LNCaP clone FGC (cell line): ENCODE measurements around the gene NKAIN2.
A peak's percentile ranks its signal among the peaks of the same experiment; 100 is the strongest.
"Not testable (repeated sequence)": the region's sequence is repeated elsewhere in the genome, so short reads cannot be mapped to it uniquely, and the experiment has no call there.

ENCODE experiments used
- DNase-seq: peaks from one replicate; pipeline ENCODE4 v3.0.0-alpha.2; 2011; ENCODE audit warnings: low read depth
- H3K4me3 ChIP-seq: 2 replicates; pipeline ENCODE4 v1.5.1; 2011; ENCODE audit warnings: mild to moderate bottlenecking, low read depth, low read length, control low read depth
- TF ChIP-seq, protein P1 (sequence below): IDR thresholded peaks from 2 replicates; pipeline ENCODE4 v1.5.1; 2012; ENCODE audit warnings: mild to moderate bottlenecking; ENCODE audit not compliant: control insufficient read depth, insufficient read depth; ENCODE audit errors: extremely low read depth

The NKAIN2 gene

DNA sequence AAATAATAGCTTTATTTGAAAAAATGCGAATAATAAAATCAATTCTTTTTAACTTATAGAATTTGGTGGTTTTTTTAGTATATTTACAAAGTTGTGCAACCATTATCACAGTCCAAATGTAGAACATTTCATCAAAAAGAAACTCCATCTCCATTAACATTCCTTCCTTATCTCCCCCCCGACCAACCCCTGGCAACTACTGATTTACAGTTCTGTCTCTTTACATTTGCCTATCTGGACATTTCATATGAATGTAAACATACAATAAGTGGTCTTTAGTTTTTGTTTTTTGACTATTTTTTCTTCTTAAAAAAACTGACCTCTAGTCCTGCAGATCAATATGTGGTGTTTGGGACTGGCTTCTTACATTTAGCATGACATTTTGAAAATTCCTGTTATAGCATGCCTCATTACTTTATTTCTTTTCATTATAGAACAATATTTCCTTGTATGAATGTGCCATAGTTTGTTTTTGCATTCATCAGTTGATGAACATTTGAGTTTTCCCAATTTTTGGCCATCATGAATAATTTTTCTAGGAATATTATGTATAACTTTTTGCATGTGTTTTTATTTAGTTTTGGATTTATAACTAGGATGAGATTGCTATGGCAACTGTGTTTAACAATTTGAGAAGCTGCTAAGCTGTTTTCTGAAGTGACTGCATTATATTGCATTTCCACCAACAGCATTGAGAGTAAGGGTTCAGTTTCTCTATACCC, 344.7 kb downstream of the NKAIN2 start:
- no peak overlapping the region for H3K4me3 ChIP-seq
- DNase-seq = no peak
- TF ChIP-seq, protein P1, sequence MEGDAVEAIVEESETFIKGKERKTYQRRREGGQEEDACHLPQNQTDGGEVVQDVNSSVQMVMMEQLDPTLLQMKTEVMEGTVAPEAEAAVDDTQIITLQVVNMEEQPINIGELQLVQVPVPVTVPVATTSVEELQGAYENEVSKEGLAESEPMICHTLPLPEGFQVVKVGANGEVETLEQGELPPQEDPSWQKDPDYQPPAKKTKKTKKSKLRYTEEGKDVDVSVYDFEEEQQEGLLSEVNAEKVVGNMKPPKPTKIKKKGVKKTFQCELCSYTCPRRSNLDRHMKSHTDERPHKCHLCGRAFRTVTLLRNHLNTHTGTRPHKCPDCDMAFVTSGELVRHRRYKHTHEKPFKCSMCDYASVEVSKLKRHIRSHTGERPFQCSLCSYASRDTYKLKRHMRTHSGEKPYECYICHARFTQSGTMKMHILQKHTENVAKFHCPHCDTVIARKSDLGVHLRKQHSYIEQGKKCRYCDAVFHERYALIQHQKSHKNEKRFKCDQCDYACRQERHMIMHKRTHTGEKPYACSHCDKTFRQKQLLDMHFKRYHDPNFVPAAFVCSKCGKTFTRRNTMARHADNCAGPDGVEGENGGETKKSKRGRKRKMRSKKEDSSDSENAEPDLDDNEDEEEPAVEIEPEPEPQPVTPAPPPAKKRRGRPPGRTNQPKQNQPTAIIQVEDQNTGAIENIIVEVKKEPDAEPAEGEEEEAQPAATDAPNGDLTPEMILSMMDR = no peak

DNA sequence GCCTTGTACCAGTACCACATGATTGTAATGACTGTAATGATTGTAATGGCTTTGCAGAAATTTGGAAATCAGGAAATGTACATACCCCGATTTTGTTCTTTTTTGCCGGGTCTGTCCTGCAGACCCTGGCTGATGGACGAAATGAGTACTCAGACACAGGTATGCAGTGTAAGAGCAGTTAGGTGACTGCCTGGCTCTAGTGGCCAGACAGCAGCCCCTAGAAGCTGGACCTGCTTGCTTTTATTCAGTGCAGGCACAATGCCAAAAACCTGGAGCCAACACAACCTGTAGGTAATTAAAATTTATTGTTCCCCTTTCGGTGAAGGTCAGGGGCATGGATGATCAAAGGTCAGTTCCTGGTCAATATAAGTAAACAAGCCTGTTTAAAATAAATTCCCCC, 346.0 kb downstream of the NKAIN2 start:
- TF ChIP-seq, protein P1 = no peak
- DNase-seq = no peak
- no peak overlapping the region for H3K4me3 ChIP-seq

DNA sequence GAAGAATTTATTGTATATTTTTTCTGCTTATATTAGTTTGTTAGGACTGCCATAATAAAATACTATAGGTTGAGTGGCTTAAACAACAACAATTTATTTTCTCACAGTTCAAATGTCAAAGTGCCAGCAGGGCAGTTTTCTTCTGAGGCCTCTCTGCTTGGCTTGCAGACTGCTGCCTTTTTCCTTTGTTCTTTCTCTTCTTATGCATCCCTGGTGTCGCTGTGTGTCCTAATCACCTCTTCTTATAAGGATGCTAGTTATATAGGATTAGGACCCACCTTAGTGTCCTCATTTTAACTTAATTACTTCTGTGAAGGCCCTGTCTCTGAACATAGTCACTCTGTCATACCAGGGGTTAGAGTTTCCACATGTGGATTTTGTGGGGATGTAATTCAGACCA, 354.4 kb downstream of the NKAIN2 start:
- no peak overlapping the region for H3K4me3 ChIP-seq
- TF ChIP-seq, protein P1 = no peak
- no peak for DNase-seq

DNA sequence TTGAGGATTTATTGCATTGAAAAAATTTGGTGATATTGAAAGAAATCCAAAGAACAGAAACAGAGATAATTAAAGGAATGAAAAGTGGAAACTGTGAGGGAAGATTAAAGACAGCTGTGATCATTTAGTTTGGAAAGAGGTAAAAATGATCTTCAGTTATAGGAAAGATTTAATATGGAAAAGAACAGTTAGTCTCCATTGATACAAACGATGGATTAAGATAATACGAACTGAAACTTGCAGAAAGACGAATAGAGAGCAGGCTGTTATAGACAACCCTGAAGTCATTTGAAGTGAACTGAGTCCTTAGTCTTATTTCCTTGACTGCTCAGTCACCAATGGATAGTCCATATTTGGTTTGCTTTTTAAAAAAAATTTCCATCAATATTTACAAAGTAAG, 360.0 kb downstream of the NKAIN2 start:
- no peak overlapping the region for H3K4me3 ChIP-seq
- no peak for DNase-seq
- TF ChIP-seq, protein P1 = no peak

DNA sequence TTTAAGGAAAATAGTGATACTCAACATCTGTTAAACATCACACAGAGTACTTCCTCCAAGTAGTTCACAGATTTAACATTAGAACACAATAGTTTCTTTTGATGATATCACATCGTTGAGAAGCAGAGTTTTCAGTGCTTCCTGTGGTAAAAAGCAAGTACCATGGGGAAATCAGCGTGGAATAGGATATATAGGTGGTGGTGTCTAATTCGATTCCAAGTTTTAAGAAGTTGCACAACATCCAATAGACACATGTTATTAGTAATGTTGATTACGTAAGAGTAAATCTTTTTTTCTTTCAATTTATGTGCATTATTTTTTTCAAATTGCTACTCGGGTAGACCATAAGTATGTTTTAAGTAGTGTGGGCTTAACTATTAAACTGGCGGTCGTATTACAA, 360.7 kb downstream of the NKAIN2 start:
- DNase-seq = no peak
- TF ChIP-seq, protein P1 = no peak
- H3K4me3 ChIP-seq = no peak overlapping the region

DNA sequence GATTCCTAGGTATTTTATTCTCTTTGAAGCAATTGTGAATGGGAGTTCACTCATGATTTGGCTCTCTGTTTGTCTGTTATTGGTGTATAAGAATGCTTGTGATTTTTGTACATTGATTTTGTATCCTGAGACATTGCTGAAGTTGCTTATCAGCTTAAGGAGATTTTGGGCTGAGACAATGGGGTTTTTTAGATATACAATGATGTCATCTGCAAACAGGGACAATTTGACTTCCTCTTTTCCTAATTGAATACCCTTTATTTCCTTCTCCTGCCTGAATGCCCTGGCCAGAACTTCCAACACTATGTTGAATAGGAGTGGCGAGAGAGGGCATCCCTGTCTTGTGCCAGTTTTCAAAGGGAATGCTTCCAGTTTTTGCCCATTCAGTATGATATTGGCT, 363.6 kb downstream of the NKAIN2 start:
- not testable (repeated sequence) for DNase-seq, H3K4me3 ChIP-seq

DNA sequence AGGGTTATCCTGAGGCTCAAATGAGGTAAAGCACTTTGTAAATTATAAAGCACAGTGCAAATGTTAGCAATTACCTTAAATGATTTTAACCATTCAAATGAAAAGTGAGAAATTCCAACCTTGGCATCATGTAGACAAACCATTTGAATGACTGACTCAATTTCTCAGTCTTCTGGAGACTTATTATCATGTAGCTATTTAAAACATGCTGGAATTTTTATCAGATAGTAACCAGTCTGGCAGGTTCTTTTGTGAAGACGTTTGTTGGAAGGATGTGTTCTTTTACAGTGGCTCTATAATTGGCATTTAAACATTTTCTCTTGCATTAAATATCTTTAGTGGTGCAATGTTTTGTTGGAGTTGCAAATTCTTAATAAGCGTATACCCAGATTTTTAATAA, 386.6 kb downstream of the NKAIN2 start:
- no peak overlapping the region for H3K4me3 ChIP-seq
- TF ChIP-seq, protein P1 = no peak
- DNase-seq = peak; percentile 37

DNA sequence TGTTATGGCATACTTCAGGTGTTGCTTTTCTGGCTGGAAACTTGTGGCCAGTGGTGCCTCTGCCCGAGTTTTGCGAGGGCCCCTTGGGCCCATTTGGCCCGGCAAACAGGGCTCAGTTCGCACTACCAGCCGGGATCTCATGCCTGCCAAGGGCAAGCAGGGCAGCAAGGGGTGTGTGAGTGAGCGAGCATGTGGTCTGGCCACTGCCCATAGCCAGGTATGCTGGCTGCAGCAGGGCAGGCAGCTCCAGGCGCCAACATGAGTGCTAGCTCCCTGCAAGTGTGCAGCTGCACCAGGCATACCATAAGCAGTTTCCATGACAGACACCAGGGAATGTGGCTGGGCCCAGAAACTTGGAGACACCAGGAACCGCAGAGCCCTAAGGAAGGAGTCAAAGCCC, 389.5 kb downstream of the NKAIN2 start:
- no peak for DNase-seq
- TF ChIP-seq, protein P1 = no peak

More for the DNA sequence above, 389.5 kb downstream of the NKAIN2 start:
- no peak overlapping the region for H3K4me3 ChIP-seq
